AG20443 (cell line): ENCODE measurements around the gene TSPAN5.

Experiments
- DNase-seq: peaks from one replicate; pipeline ENCODE4 v3.0.0; 2012; ENCODE audit warnings: low spot score, mixed read lengths

The TSPAN5 gene

GRCh38 chr4:98452091-98452490, 206.3 kb downstream of the TSPAN5 start:
- no peak for DNase-seq

- no peak for DNase-seq
These were observed 209.5 kb downstream of the TSPAN5 start for GRCh38 chr4:98448908-98449307.

DNA sequence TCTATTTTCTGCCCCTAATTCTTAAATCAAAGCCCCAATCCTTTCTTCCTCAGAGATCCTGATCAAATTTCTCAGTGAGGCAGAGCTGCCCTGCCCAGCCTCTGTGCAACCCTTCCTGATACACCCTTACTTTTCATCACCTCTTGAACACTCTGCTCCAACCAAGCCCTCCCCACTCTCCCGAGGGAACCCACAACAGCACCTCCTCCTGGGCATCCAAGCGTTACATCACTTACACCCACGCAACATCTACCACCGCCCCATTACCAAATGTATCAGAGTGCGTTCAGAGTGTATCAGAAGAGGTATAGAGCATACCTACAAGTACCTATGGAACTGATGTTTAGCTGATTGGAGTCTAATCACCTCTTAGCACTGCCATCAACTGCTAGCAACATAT, 210.8 kb downstream of the TSPAN5 start:
- DNase-seq: no peak

DNA sequence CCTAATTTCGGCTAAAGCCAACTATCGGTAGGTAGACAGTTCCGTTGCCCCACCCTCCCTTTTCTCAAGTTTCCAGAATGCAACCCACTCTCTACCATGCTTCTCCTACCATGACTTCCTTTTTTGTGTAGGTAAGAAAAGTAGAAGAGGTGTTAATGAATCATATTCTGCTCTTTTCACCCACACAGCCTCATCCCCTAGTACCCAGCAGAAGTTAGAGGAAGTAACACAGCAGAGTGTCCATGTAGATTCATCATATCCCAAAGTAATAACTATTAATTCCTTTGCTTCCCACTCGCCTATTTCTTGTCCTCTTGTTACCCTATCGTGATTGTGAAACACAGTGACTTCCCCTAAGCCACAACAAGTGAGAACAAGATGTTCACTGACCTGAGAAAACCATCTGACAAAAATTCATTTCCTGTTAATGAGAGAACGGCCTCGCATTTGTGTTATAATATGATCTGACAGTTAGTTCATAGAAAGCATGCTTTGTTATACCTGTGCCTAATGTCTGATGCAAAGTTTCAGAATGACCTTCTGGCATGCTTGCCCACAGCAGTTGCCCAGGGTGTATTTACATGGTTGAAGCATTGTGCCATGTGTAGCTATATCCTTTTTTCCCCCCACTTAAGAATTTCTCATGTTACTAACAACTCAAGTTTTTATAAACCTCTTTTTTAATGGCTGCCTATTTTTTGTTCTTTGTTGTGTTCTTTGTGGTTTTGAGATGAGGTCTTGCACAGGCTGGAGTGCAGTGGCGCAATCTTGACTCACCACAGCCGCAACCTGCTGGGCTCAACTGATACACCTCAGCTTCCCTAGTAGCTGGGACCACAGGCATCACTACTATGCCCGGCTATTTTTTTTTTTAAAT, 211.7 kb downstream of the TSPAN5 start:
- DNase-seq: no peak

DNA sequence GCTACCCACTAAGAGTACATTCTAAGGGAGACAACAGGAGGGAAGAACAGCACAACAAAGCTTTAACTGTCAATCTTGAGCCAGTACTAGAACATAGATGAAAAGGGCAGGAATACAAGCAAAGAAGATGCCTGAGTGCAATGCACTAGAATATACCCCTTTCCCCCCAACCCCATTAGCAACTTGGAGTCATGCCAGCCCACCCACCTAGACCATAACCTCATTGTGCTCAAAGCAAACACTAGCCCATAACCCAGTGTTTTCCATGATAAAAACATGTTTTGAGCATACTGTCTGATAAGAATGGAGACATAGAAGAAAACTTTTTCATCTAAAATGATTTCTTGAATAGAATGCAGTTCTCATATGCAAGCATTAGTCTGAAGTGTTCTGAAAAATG, 214.0 kb downstream of the TSPAN5 start:
- DNase-seq: no peak

DNA sequence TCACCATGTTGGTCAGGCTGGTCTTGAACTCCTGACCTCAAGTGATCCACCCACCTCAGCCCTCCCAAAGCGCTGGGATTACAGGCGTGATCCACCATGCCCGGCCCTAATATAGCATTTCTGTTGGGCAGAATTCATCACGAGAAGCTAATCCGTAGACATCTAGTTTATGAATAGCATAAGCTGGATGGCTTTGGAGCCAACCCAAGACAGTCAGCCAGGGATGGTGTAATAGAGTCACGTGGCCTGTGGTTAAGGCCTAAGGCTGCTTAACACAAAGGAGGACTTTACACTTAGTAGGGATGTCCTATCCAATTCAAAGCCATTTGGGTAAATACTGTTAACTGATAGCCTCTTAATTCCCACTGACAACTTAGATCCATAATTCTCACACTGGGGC, 223.6 kb downstream of the TSPAN5 start:
- DNase-seq: no peak

DNA sequence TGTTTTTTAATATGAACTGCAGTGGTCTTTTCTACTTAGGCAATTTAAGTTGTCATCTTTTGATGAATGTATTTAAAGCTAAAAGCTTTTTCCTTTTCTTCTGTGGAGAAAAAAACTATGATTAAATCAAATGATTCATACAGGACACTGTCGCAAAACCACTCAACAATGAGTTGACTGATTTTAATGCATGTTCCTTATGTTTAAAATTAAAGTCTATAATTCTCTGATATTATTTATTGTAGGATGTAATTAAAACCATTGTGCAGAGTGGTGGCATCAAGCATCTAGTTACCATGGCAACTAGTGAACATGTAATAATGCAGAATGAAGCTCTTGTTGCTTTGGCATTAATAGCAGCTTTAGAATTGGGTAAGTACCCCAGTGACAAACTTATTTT, 224.7 kb downstream of the TSPAN5 start:
- DNase-seq: no peak

GRCh38 chr4:98430708-98431403, 227.6 kb downstream of the TSPAN5 start:
- DNase-seq: peak; percentile 61

DNA sequence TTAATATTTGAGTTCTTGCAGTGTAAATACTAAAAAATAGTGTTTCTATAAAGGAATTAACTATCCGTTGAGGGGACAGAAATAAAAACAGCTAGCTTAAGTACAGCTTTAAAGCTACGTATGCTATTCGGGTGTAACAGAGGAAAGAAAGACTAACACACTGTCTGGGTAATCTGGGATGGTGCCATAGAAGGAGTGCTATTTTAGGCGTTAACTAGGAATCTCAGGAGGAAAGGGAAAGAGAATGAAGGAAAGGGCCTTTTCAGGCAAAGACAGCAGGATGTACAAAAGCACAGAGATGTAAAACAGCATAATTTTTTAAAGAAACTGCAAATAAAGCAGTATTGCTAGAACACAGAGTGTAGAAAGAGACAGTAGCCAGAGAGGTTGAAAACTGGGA, 235.4 kb downstream of the TSPAN5 start:
- DNase-seq: no peak

GRCh38 chr4:98421111-98421510, 237.3 kb downstream of the TSPAN5 start:
- no peak for DNase-seq
